Mucosa of descending colon (tissue), 3 donors: Measurements from ENCODE around the gene PABPN1L. TPM values are rescaled to one million over a fixed set of nuclear protein-coding genes. Genes with fewer than 3 reads are reported as not detected.
A peak's percentile ranks its signal among the peaks of the same experiment; 100 is the strongest.

Experiments used
- ATAC-seq: fragments of 200-7000 bp; cut with Tn5 transposase; one replicate; pipeline ENCODE4 v1.9.1; 2020; ENCODE audit warnings: mild to moderate bottlenecking, moderate library complexity
- DNase-seq, 3 donors: peaks; one replicate each; pipeline ENCODE4 v3.0.0-alpha.2; 2020
- H3K36me3 ChIP-seq: fragments of 200-600 bp; one replicate; pipeline ENCODE4 v1.8.0; 2021; ENCODE audit warnings: low read depth, mild to moderate bottlenecking
- H3K4me1 ChIP-seq: fragments of 200-600 bp; one replicate; pipeline ENCODE4 v1.8.0; 2021; ENCODE audit warnings: low read depth, mild to moderate bottlenecking
- H3K4me3 ChIP-seq: fragments of 200-600 bp; one replicate; pipeline ENCODE4 v1.8.0; 2021; ENCODE audit warnings: mild to moderate bottlenecking
- H3K9me3 ChIP-seq: fragments of 200-600 bp; one replicate; pipeline ENCODE4 v1.8.0; 2021; ENCODE audit warnings: mild to moderate bottlenecking
- CTCF ChIP-seq: fragments of 200-600 bp; IDR thresholded peaks from one replicate; pipeline ENCODE4 v1.8.0; 2022; ENCODE audit warnings: antibody characterized with exemption, mild to moderate bottlenecking
- intact Hi-C, 2 donors: fragments of 100-400 bp; cut with DNase I in 1 of 2; cut with micrococcal nuclease in 1 of 2; formaldehyde crosslinking; loops; one replicate each; pipeline versions ENCODE4 v1.11.0 to v1.11.1; 2022; cut with DNase I, micrococcal nuclease
- total RNA-seq, 3 donors: library from RNA; stranded (reverse); fragmentation: NEBNext Ultra II Directional in 2 of 3; extraction: Animal tissue kit (Norgen Biotek cat#: 25700) in 2 of 3; gene quantifications; one replicate each; pipeline versions ENCODE4 v1.2.1 to v1.2.4, GENCODE V29; 2021 to 2023
- donor health status: DM: no; HTN: no; CAD: no; lungs with moderate emphysema.
- donor health status: DM: no; HTN: no; CAD: no.
- donor health status: DM: no; HTN: yes; CAD: no.

PABPN1L gene
- total RNA-seq, 3 donors from 2014 or later = not detected

DNA sequence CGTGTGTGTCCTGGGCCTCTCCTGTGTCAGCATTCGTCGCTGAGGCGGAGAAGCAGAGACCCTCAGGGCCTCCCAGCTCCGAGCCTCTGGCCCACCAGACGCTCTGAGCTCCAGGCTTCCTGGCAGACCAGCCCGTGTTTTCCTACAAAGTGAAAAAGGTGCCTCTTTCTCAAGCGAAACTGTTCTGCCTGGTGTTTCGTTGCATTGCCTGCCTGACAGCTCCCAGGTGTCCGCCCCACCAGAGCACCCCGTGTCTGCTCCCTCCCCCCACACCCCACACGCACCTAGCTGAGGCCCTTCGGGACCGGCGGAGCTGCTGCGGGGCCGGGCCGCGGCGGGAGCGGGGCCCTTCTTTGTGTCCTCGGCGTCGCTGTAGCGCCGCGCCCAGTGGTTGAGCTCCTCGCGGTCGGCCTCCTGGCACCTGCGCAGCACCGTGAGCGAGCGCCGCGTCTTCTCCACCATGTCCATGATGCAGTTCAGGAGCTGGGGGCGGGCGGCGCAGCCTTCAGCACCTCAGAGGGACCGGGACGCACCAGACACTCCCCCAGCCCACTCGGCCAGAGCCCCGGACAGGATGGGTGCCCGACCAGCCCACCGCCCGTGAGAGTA is 14.7 kb upstream of the PABPN1L start:
- TF ChIP-seq CTCF = no peak
- no peaks in the 10 kb centered on the region for H3K36me3 ChIP-seq
- peak; percentile 55 for ATAC-seq
- intact Hi-C loops = no loop called here
- H3K9me3 ChIP-seq = no peaks in the 10 kb centered on the region
- DNase-seq = peak in 2 of 3 donors; percentile 39 to 44
- H3K4me3 ChIP-seq = no peak overlapping the region
- peaks cover 9% of the 10 kb centered on the region for H3K4me1 ChIP-seq

DNA sequence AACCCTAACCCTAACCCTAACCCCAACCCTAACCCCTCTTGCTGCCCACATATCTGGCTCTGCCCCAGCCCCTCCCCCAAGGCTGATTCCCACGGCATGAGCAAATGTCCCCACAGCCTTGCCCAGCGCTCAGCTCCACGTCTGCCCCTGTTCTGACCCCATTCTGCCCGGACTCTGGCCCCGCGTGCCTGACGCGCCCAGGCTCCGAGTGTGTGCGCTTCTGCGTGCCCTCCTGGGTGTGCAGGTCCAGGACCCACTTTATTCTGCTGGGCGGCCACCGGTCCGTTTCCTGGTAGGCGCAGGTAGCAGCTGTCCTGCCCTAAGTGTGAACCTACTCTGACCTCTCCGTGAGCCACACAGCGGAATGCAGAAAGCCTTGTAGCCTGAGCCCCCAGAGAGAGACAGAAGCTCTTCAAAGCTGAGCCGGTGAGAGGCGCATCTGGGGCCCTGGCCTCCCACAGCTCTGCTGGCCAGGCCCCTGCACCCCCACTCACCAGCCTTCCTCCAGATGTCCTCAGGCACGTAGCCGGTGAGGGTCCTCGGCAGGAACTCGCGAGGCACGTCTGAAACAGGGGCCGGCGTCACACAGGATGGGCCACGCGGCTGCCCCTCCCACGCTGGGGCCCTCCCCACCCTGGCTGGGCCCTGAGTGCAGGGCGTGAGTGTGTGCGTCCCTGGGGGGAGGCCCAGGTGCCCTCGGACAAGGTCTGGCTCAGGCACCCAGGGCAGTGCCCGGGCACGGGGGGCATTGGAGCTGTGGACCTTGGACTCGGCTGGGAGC is 14.0 kb upstream of the PABPN1L start:
- Histone ChIP-seq H3K9me3 (no peaks in the 10 kb centered on the region), H3K4me1 (peaks cover 9% of the 10 kb centered on the region), H3K4me3 (no peak overlapping the region), H3K36me3 (no peaks in the 10 kb centered on the region)
- no peak for TF ChIP-seq CTCF
- no peak for DNase-seq
- no peak for ATAC-seq
- intact Hi-C loops = no loop called here

DNA sequence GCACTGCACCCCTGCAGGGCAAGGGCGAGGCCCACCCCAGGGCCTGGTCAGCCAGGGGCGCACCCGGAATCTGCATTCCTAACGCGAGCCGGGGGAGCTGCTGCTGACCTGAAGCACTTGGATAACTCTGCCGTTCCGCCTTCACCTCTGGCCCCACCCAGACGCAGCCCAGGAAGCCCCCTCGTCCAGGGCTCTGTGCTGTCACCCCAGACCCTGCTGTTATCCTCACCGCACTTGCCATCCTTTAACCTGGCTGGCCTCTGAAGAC is 13.3 kb upstream of the PABPN1L start:
- H3K9me3 ChIP-seq = no peaks in the 10 kb centered on the region
- no peak for TF ChIP-seq CTCF
- H3K4me3 ChIP-seq = no peak overlapping the region
- DNase-seq = no peak
- no peaks in the 10 kb centered on the region for H3K36me3 ChIP-seq
- H3K4me1 ChIP-seq = peaks cover 9% of the 10 kb centered on the region
- ATAC-seq = no peak
- intact Hi-C loops = no loop called here

DNA sequence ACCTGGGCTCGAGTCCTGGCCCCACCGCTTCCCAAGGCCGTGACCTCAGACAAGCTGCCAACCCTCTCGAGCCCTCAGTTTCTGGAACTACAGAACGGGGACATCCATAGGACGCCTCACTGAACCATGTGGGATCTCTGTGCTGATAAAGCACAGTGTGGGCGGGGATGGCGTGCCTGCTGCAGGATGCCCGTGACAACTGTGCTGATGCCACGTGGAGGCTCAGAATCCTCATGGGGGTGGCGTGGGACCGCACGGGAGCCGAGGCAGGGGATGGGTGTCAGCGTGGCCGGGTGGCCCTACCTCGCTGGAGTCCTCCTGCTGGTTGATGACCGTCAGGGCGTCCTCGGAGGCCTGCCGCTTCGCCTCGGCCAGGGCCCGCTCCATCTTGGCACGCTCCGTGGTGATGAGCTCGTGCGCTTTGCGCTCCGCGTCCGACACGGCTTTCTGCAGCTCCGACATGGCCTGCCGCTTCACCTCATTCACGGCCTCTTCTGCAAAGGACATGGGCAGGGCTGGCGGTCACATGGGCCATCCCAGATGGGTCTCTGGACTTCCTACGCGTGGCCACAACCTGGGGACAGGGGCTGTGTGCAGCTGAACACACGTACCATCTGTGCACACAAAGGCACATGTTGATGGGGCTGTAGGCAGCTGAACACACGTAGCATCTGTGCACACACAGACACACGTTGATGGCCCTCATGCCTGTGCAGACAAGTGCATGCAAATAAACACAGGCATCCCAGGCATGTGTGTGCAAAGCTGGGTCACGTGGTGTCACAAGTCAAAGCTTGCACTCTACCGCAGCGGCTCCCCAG is 12.7 kb upstream of the PABPN1L start:
- peaks cover 9% of the 10 kb centered on the region for H3K4me1 ChIP-seq
- intact Hi-C loops = no loop called here
- DNase-seq = no peak
- no peak for TF ChIP-seq CTCF
- no peaks in the 10 kb centered on the region for H3K36me3 ChIP-seq
- ATAC-seq = no peak
- H3K4me3 ChIP-seq = no peak overlapping the region
- no peaks in the 10 kb centered on the region for H3K9me3 ChIP-seq

- Histone ChIP-seq H3K4me3 (no peak overlapping the region), H3K36me3 (no peaks in the 10 kb centered on the region), H3K4me1 (peaks cover 9% of the 10 kb centered on the region), H3K9me3 (no peaks in the 10 kb centered on the region)
- intact Hi-C loops = no loop called here
- ATAC-seq = no peak
- no peak for DNase-seq
- TF ChIP-seq CTCF = no peak
These were observed 11.9 kb upstream of the PABPN1L start for GRCh38 chr16:88878356-88878755.
